DMS114 treated with DMSO at 0.1 percent for 48 hours (cell line): Measurements from ENCODE around the gene C17orf78.
"Not testable (repeated sequence)": the region's sequence is repeated elsewhere in the genome, so short reads cannot be mapped to it uniquely, and the experiment has no call there.

Experiments used
- DNase-seq: peaks from one replicate; lab custom pipeline; 2025; ENCODE audit not compliant: unreplicated experiment; lab: John Stamatoyannopoulos, UW

The C17orf78 gene

GRCh38 chr17:37375706-37376105 lies at the start of gene C17orf78:
C17orf78 (plus strand) TSS chr17:37375985; CDS start chr17:37376093, 108 bp downstream.
- DNase-seq = no peak

- DNase-seq = no peak
Measured at GRCh38 chr17:37327341-37328090, 48.3 kb upstream of the C17orf78 start.

DNA sequence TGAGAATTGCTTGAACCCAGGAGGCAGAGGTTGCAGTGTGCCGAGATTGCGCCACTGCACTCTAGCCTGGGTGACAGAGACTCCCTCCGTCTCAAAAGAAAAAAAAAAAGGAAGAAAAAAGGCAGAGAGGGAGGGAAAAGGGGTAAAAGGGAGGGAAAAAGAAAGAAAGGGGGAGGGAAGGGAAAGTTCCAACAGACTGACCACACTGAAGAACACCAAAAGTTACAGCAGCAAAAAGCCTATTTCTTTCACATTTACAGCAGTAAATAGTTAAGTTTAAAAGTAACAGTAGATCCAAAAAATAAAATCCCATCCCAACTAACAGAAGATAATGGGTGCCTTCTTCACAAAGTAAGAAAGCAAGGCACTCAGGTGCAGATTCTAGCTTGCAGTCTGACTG lies 36.9 kb upstream of the C17orf78 start:
- no peak for DNase-seq

DNA sequence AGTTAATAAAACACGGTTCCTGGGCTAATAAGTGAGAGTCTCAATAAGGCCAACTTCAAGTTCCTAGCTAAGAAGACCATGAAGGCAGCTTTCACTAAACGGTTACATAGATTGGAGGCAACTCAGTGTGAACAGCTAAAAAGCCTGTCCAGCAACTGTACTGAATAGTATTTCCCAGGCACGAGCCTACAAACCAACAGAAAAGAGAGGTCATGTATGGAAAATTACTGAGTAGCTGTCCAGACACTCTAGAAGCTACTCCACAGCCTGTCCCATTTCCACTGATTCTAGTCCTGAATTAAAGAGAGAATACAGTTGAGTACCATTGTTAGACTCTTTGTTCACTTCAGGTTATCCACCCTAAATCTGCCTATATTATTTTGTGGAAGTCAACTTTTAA lies 36.5 kb upstream of the C17orf78 start:
- DNase-seq = no peak

GRCh38 chr17:37340804-37341203 lies 35.0 kb upstream of the C17orf78 start:
- no peak for DNase-seq

DNA sequence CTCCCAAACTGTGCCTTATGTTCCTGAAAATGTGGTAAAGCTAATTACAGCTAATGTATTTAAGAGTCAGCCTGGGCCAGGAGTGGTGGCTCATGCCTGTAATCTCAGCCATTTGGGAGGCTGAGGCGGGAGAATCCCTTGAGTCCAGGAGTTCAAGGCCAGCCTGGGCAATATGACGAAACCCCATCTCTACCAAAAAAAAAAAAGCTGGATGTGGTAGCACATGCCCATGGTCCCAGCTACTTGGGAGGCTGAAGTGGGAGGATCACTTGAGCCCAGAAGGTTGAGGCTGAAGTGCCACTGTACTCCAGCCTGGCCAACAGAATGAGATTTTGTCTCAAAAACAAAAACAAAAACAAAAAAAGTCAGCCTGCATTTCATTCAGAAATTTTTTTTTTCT lies 33.2 kb upstream of the C17orf78 start:
- DNase-seq = no peak

GRCh38 chr17:37344519-37344918 lies 31.3 kb upstream of the C17orf78 start:
- no peak for DNase-seq

DNA sequence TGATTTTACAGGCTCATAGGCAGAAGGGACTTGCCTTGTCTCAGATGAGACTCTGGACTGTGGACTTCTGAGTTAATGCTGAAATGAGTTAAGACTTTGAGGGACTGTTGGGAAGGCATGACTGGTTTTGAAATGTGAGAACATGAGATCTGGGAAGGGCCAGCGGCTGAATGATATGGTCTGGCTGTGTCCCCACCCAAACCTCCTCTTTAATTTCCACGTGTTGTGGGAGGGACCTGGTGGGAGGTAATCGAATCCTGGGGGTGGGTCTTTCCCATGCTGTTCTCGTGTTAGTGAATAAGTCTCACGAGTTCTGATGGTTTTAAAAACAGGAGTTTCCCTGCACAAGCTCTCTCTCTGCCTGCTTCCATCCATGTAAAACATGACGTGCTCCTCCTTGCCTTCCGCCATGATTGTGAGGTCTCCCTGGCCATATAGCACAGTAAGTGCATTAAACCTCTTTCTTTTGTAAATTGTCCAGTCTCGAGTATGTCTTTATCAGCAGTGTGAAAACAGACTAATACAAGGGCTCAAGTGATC lies 28.9 kb upstream of the C17orf78 start:
- not testable (repeated sequence) for DNase-seq

DNA sequence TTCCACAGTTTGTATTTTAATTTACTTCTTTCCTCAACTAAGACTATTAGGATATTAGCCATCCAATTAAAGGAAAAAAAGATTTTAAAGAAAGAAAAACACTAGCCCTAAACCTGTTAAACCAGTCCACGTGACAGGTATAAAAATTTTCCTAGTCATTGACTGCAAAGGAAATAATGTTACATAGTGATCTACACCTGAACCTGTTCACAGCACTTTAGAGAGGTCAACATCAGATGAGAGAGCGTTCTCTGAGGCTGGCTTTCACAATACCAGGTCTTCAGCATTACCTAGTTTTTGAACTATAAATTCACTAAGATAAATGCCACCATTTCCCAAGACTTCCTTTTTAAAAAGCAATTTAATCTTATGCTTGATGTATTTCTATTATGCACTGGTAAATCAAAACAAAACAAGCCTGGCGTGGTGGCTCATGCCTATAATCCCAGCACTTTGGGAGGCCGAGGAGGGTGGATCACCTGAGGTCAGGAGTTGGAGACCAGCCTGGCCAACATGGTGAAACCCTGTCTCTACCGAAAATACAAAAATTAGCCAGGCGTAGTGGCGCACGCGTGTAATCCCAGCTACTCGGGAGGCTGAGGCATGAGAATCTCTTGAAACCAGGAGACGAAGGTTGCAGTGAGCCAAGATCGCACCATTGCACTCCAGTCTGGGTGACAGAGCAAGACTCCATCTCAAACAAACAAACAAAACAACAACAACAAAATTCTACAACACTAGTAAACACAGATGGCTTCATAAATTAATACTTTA lies 18.8 kb upstream of the C17orf78 start:
- DNase-seq = not testable (repeated sequence)

DNA sequence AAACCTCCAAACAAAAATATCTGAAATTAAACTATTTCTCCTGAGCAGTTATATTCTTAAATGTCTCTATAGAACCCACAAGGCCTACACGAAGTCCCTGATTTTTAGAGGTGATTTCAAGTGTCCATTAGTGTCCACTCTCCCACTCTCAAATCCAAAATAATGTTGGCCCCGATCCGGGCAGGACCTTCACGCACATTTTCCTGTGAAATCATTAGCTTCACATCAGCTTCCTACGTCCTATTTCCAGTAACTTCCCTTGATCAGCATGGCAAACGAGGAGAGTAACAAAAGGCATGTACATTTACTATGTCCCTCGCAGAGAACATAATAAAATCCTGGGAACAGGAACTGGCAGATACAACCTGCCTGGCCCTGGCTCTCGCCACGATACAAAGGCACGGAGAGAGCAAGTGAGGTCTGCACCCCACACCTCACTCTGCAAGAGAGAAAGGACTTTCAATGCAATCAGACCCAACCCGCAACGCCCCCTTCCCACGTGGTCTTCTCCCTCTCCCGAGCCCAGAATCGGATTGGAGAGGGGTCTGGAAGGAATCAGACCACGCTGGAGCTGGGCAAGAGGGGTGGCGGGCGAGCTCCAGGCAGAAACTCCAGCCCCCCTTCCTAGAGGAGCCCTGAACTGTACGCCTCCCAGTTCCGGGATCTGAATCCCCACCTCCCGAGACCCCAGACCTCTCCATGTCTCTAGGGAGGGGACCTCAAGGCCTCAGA lies 17.5 kb upstream of the C17orf78 start:
- peak; percentile 53 for DNase-seq

DNA sequence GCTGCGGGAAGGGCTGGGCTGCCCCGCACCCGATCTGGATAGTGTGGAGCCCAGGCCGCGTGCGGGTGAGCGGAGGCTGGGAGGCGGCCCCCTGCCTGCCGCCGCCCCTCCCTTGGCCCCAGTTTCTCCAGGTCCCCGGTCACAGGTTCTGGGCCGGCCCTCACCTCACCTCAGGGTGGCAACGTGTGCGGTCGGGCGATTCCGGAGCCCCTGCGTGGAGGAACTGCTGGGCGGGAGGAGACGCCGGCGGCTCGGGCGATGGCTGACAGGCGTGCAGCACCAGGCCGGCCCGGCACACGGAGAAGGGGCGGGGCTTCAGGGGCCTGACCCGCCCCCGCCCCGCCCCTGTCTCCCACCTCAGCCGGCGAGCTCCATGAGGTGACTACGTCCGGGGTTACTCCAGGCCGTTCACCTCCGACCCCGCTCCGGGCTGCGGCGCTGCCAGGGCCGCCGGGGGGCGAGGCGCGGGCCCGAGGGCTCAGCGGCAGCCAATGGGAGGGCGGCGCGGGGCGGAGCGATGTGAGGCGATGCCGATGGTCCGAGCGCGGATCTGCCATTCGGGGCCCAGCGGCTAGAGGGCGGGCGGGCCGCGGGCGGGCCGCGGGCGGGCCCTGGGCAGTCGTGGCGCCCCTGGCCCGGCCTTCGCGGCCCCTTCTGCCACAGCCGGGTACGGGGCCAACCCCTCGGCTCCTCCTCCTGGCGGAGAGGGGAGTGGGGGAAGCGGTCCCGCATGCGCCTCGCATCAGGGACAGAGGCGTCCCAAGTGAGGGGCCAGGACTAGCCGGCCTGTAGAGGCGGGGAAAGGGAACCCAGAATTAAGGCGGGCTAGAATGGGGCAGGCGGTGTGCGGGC lies 16.7 kb upstream of the C17orf78 start:
- DNase-seq = peak; percentile 63

DNA sequence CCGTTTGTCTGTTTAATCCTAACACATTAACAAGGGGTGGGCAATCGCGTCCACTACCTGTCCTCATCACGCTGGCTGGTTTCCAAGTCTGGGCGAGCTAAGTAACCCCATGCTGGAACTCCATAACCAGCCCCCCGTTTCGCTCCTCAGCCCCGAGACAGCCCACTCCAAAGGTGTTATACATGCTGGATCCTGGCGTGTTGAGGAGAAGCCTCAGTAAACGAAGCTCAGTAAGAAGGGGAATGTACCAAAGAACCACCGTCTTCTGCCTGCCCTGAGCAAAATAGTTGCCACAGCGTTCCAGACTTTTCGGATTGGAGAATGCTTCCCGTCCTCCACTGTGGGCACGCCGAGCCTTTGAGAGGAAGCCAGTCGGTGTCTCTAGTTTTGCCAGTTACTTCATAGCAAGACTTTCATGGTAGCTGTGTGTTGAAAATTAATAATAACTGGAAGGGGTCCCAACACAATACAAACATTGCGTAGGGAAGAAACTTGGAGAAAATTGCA lies 16.1 kb upstream of the C17orf78 start:
- DNase-seq = no peak

GRCh38 chr17:37360632-37361031 lies 15.2 kb upstream of the C17orf78 start:
- DNase-seq = no peak

DNA sequence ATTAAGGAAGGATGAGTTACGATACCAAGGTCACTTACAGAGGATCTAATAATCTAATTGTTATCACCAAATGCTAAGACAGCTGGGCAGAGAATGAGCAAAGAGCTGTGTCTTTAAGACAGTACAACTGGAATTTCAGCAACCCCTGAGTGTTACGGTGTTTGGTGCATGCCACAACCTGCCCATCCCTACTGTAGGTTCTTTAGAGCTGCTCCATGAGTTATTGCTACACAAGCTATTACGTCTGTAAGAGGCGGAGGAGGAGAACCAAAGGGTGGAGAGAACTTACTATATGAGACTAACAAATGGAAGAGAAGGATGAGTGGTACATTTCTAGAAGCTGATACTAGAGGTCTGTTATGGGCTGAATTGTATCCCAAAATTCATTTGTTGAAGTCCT lies 14.2 kb upstream of the C17orf78 start:
- DNase-seq = no peak

GRCh38 chr17:37365589-37365988 lies 10.2 kb upstream of the C17orf78 start:
- DNase-seq = no peak

- no peak for DNase-seq
Measured at GRCh38 chr17:37368577-37368976, 7.2 kb upstream of the C17orf78 start.

- peak; percentile 73 for DNase-seq
Measured at GRCh38 chr17:37373530-37374159, 2.1 kb upstream of the C17orf78 start.

DNA sequence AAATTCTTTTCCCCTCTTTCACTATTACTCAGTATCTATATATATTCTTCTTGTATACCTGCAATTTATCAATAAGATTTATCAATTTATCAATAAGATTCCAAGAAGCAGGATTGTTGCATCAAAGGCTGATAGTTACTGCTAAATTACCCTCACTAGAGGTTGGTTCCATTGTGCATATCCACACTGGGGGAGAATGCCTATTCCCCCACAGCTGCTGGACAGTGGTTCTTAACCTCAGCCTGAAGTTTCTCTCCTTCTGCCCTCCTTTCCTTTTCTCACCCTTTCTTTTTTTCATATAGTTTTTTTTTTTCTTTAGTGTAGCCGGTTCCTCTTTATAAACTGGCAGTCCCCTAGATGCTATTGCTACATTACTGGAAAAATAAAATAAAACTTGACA lies 6.3 kb downstream of the C17orf78 start:
- DNase-seq = no peak

DNA sequence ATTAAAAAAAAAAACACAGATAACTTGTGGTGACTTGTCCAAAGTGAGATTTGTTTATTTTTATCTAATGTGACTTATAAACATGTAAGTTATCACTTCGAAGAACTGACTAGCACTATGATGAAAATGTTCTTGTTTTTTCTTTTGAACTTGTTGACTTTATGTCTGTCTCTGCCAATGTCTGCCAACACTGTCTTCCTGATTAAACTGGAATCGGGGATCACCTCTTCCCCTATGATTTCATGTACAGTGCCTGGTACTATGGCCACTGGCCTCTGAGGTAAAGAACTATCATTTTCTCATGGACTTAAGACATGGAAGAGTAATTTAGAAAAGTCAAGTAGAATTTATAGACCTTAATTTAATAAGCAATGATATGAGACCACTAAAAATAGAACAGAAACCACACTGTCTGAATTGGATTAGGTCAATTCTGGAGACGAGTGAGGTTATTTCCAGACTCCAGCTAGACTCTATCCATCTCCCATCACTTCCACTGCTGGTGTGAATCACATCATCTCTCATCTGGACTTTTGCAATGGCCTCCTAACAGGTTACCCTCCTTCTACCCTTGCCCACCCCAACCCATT lies 8.9 kb downstream of the C17orf78 start:
- DNase-seq = no peak
